Central memory CD4-positive, alpha-beta T cell (primary cell): ENCODE results near the gene PRDM11.

Source experiments
- DNase-seq: peaks from one replicate; pipeline ENCODE4 v3.0.0; 2022

The PRDM11 gene

DNA sequence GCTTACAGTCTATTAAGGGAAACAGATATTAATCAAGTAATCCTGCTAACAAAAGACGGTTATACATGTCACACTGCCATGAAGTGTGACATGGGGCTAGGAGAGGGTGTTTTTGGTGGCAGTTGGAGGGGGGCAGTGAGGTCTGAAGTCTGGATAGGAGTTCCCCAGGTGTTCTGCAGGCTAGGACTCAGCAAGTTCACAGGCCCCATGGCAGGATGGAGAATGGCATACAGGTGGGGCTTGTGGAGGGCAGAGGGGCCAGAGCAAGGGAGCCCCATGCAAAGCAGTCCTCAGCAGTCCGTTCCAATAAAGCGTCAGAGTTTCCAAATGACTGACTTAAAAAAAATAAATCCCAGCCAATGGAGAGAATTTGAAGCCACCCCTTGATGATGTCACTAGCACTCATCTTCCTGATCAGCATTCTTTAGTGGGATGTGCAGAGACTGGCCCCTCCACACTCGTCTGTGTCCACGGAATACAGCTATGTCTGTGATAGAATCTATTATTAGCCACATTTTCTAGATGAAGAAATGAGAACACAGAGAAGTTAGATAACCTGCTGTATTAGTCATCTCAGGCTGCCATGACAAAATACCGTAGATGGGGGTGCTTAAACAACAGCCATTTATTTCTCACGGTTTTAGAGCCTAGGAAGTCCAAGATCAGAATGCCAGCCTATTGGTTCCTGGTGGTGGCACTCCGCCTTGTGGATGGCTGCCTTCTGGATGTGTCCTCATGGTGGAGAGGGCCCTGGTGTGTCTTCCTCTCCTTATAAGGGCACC, 32.6 kb downstream of the PRDM11 start:
- DNase-seq: no peak

DNA sequence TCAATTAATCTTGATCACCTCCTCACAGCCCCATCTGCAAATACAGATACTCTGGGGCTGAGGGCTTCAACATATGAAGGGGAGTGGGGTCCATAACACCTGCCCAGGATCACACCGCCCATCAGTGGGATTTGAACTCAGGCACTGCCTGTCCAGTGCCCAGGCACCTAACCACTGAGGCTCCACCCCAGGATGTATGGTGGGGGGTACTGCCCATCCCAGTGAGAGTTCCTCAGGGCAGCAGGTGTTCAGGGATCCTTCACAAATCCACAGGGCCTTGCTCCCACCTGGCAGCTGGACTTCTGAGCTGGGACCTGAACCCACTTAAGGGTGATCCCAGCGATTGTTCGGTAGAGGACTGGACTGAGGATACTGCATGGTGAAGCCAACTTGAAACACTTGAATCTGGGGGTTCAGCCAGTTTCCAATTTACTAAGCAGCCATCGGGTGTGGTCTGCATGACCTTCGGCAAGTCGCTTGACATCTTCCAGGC, 33.3 kb downstream of the PRDM11 start:
- no peak for DNase-seq

DNA sequence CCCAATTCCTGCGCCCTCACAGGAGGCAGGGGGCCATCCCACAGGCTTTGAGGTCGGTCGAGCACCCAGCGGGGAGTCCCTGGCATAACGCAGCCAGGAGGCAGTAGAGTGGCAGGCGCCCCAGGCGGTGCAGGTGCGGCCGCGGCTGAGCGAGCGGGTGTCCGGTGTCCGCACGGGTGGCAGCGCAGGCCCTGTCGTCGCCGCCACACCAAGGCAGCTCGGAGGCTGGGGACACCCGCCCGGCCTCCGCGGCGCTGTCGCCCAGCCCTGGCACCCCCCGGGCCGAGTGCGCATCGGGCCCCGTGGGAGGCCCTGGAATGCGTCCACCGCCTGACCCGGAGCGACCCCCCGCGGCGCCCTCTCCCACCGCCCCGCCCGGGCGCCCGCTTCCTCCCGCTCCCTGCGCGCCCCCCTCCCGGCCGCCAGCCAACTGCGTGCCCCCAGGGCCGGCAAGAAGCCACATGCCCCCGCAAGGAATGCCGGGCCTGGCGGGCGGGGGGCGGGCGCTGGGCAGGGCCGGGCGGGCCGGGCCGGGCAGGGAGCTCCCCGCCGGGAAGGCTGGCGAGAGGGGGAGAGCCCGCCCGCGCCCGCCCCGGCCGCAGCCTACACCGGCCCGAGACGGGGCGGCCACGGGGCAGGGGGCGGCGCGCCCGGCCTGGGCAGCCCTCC, 33.9 kb downstream of the PRDM11 start:
- DNase-seq: no peak

DNA sequence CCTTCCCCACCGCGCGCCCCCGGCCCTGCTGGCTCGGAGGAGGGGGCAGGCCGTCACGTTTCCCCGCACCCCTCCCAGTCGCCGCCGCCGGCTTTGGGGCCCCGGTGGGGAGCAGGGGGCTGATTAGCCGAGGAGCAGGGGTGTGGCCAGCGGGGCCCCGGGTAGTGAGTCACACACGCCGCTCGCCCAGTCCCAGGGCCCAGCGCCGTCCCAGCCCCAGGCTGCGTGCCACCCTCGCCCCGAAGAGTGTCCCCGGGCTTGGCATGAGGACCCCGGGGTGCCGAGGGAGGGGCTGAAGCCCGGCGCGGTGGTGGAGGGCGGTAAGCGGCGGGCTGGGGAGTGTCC, 34.4 kb downstream of the PRDM11 start:
- no peak for DNase-seq

GRCh38 chr11:45181193-45181888, 34.9 kb downstream of the PRDM11 start:
- no peak for DNase-seq

DNA sequence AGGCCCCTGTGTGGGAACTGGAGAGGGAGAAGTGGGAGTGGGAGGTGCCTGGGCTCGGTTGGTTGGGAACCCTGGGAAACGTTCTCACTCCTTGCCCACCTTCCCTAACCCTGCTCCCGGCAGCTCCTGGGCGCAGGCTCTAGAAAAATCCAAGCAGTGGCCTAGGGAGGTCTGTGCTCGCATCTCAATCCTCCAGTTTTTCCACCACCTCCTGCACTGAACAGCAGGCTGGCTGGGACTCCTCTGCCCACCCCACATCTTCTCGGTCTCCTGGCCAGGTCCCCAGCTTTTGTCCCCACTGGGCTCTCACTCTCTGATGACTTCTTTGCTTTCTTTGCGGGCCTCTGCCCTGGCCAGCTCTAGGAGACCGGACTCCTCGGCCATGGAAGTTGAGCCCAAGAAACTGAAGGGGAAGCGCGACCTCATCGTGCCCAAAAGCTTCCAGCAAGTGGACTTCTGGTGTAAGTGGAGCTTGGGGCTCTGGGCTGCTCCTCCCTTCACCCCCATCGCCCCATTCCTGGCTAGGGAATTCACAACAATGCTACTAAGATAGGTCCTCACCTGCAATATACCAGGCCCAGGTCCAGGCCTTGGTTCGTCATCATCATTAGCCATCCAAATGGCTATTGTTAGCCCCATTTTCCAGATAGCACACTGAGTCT, 35.6 kb downstream of the PRDM11 start:
- DNase-seq: no peak

DNA sequence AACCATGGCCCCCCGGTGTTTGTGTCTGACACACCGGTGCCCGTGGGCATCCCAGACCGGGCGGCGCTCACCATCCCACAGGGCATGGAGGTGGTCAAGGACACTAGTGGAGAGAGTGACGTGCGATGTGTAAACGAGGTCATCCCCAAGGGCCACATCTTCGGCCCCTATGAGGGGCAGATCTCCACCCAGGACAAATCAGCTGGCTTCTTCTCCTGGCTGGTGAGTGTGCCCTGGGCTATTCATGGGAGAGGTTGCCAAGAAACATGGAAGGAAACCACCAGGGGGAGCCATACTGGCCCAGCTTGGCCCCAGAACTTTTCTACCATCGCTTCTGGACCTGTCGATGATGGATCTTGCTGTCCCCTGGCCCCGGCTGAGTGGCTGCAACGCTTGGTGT, 36.5 kb downstream of the PRDM11 start:
- DNase-seq: no peak

- no peak for DNase-seq
Observed at GRCh38 chr11:45184640-45185039, 38.2 kb downstream of the PRDM11 start.

DNA sequence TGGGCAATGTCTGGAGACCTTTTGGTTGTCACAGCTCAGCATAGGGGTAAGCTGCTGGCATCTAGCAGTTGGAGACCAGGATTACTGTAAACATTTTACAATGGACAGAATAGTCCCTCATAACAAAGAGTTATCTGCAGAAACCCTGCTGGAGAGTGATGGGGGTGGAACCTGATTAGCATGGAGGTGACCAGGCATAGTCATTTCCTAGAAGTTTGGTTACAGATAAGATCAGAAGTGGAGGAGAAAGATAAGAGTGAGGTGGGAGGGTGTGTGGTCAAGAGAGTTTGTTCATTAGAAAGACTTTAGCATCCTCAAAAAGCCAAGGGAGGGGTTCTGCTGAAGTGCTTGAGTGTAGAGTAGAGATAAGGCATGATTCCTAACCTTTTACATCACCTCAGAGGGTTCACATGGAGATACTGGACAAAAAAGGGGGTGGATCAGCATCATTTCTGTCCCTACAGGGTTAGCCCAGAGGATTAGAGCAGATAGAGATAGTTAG, 38.8 kb downstream of the PRDM11 start:
- DNase-seq: no peak

- no peak for DNase-seq
Observed at GRCh38 chr11:45187375-45187774, 40.9 kb downstream of the PRDM11 start.

GRCh38 chr11:45188127-45188526, 41.7 kb downstream of the PRDM11 start:
- no peak for DNase-seq

GRCh38 chr11:45189230-45189629, 42.8 kb downstream of the PRDM11 start:
- DNase-seq: no peak

DNA sequence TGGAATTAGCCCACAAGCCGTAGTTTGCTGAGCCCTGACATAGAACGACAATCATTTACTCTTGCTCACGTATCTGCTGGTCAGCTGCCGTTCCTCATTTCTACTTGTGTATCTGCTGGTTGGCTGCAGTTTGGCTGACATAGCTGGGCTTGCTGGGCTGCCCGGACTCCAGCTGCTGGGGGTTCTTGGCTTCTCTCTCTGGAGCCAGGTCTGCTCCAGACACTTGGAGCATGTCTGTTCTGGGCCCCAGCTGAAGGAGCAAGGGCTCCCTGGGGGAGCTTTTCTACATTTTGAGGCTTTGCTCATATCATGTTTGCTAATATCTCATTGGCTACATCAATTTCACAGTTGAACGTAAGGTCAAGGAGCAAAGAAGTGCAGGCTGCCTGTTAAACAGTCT, 47.3 kb downstream of the PRDM11 start:
- DNase-seq: no peak

DNA sequence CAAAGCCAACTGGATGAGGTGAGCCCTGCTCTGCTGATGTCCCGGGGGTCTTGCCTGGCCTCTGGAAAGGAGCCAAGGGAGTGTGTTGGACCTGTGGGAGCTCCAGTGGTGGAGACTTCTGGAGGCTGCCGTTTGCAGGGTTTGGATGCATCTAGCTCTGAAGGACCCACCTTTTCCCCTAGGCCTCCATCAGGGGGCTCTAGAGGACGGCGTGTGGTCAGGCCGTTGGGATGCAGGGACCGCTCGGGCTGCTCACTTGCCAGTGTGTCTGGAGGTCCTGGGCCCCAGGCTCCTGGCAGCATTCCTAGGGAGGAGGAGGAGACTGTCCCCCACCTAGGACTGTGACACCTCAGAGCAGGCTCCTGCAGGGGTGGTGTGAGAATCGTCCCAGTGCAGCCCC, 58.3 kb downstream of the PRDM11 start:
- no peak for DNase-seq

GRCh38 chr11:45205978-45206377, 59.5 kb downstream of the PRDM11 start:
- no peak for DNase-seq

DNA sequence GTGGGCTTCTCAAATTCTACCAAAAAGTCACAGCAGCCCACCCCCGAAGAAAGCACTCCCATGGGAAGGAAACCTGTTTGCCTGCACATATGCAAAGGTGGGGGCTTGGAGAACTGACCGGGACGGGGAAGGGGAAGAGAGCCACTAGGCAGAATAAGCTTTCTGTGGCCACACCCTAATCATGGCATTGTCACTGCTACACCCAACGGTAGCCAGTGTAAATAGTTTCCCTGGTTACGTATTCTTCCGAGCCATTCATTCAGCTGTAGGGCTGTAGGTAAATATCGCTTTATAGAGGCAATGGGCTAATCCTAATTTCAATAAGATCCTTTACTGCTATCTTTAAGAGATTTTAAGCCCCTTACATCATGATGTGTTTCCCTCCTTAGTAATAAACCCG, 61.7 kb downstream of the PRDM11 start:
- DNase-seq: no peak

DNA sequence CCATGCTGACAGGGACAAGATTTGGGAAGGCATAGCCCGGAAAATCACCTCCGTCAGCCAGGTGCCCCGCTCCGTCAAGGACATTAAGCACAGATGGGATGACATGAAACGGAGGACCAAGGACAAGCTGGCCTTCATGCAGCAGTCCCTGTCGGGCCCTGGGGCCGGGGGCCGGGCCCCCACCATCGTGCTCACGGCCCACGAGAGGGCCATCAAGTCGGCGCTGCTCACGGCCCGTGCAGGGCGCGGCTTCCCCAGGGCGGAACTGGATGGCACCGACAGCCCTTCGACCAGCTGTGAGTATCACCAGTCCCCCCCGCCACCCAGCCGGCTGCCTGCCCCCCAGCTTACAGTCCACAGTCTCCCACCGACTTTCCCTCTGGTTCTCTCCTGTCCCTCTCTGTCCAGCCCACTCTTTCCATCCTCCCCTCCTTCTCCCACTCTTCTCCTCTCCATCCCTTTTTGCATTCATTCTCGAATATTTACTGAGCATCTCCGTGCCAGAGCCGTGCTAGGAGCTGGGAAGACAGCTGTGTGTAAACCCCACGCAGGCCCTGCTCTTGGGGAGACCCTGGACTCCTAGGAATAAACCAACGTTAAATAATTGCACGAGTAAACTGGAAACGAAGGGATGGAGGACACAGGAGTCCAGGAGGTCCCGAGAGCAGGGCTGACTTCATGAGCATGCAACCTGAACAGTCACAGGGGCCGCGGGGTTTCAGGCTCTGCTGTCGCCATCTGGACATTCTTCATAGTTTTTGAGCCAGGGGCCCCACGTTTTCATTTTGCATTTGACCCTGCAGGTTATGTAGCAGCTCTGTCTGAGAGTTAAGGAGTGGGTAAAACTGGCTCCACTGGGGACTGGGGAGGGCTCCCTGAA, 62.8 kb downstream of the PRDM11 start:
- no peak for DNase-seq

GRCh38 chr11:45209891-45210699, 63.7 kb downstream of the PRDM11 start:
- DNase-seq: no peak

DNA sequence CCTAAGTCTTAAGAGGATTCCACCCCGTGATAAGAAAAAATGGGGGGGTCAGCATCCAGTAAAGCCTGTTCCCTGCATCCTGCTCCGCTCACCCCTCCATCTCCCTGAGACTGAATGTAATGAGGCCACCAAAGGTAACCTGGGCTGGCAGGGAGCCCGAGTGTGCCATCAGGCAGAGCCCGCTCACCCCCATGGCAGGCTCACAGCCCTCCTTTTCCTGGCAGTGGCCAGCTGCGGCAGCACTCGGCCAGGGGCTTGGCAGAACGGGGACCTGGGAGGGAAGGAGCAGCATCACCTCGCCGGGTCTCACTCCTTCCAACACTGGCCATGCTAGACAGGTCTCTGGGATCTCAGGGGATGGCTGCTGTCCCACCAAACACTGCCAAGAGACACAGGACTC, 64.4 kb downstream of the PRDM11 start:
- no peak for DNase-seq

- DNase-seq: no peak
Observed at GRCh38 chr11:45211732-45212131, 65.3 kb downstream of the PRDM11 start.
